DMS 273 treated with DMSO at 0.1 percent for 48 hours (cell line): ENCODE data around the gene GNG11.
"Not testable (repeated sequence)": the region's sequence is repeated elsewhere in the genome, so short reads cannot be mapped to it uniquely, and the experiment has no call there.

Experiments used
- DNase-seq: peaks from one replicate; lab custom pipeline; 2025; lab: John Stamatoyannopoulos, UW

GNG11 gene

DNA sequence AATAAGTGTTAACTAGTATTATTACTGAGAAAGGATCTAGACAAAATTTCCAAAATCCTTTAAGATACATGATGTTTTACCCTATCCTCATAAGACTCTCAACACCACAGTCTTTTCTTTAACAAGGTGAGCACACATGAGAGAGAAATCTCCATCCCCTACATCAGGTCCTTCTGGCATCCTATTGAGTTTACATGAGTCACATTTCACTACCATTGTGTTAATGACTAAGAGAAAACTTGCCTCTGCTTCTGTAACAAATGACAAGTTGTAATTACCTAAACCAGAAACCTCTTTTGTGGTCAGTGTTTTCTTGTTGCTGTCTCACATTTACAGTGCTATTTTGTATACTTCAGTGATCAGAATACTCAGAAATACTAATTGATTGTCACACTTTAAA, 9.9 kb upstream of the GNG11 start:
- not testable (repeated sequence) for DNase-seq

DNA sequence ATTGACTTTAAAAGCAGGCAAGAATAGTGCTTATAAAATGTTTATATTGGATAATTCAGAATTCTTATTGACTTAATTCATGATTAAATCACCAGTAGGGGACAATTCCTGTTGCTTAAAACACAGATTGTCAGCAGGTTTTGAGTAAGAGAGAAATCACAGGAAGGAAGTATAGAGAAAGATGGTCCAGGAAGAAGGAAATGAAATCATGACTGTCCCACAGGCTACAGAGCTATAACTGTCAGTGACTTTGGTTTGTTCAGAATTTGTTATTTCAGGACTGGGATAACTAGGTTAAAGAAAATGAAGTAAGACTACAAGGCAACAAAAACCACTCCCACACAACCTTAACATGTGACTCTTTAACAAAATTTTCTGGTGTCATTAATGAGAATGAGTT, 8.3 kb upstream of the GNG11 start:
- no peak for DNase-seq

DNA sequence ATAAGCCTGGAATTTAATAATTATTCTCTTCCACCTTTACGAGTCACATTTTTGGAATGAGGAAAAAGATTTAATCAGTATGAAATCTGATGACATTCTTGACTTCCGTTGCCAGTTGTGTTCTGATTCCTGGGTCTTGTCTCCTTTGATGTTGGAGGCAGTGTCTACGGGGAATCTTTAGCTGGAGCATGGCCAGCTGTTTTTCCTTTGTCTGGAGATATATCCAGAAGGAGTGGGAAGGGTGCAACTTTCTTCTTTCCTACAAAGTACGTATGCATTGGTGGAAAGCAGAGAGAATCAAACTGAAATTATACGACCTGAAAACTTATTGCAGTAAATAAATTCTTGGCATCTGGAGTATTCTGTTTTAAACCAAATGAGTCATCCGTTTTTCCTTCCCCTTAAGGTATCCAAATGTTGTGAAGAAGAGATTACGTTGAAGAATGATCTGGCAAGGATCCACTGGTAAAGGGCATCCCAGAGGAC, 6.9 kb upstream of the GNG11 start:
- DNase-seq: no peak

DNA sequence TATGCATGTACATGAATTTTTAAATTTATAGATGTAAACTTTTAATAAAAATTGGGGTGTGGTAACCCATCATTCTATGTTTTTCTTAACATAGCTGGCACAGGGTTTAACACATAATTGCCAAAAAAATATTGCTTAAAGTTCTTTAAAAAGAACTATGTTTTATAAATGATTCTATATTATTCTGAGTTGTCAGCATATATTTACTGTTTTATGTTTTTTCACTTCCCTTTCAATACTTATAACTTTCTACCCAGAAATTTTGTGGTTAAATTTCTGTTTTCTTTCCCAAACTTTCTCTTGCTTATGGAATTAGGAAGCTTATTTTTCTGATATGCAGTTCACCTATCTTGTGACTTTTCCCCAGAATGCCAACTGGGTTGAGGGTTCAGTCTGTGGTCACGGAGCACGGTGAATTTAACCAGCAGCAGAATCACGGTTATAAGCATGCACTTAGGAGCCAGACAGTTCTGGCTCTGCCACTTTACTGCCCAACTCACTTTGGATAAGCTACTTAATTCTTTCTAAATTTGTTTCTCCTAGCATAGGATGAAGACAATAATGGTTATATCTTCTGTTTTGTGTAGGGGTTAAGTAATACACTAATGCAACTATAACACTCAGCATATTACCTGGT, 6.2 kb upstream of the GNG11 start:
- DNase-seq: not testable (repeated sequence)

DNA sequence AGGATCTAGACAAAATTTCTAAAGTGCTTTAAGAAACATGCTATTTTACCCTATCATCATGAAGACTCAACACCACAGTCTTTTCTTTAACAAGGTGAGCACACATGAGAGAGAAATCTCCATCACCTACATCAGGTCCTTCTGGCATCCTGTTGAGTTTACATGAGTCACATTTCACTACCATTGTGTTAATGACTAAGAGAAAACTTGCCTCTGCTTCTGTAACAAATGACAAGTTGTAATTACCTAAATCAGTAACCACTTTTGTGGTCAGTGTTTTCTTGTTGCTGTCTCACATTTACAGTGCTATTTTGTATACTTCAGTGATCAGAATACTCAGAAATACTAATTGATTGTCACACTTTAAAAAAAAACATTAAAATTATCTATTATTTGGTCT, 5.6 kb upstream of the GNG11 start:
- not testable (repeated sequence) for DNase-seq

DNA sequence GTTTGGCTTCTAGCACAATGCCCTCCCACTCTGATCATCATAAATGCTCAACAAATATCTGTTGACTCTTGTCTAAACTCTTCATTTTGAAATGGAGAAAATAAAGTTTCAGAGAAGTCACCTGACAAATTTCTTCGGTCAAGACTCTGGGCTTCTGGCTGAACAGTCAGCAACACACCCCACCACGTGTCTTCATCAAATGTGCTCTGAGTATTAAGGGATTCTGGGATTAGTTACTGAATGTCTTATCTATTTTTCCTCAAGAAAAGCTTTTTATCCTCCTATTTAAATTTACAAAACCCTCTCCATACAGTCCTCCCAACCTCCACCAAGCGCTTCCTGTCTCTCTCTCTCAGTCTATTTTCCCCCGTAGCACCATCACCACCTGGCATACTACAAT, 5.2 kb upstream of the GNG11 start:
- not testable (repeated sequence) for DNase-seq

DNA sequence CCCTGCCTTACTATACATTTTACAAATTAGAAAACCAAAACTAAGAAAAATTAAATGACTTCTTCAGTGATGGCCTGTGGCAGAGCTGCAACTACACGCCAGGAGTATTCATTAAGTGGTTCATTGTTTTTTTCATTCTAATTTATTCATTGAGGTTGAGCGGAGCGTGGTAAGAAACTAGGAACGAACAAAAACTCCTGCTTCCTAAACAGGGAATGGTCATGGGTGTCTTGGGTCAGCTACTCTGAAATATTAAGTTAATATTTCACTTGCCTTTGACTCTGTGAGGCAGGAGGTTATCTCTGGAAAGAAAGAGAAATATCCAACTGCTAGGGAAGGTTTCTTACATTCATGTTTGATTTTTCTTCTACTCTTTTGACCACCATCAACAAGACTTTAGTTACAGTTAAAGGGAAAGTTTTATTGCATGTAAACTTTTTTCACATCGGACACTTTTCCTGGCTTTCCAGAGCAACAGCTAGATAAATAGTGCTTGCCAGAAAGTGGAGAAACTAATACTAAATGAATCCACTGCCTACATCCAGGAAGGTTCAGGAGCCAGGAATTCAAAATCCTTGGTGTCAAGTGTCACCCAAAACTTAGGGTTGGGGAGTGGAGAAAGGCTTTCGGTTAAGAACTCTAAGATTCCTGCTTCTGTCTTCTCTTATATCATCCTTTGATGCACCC, 896 bp upstream of the GNG11 start:
- DNase-seq: no peak

DNA sequence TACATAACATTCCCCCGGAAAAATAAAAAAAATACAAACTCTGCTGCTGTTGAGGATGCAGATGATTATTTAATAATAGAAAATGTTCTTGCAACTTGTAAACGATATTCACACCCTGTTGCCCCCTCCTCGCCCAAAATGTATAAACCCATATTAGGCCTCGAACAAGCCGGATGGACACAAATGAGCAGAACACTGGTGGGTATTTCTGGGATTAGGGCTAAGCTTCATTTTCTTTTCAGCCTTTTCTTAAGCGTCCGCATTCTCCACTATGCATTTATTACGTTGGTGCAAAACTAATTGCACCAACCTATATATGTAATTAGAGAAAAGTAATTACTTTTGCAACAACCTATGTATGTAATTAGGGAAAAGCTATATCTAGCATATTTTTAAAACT, 349 bp upstream of the GNG11 start:
- no peak for DNase-seq

DNA sequence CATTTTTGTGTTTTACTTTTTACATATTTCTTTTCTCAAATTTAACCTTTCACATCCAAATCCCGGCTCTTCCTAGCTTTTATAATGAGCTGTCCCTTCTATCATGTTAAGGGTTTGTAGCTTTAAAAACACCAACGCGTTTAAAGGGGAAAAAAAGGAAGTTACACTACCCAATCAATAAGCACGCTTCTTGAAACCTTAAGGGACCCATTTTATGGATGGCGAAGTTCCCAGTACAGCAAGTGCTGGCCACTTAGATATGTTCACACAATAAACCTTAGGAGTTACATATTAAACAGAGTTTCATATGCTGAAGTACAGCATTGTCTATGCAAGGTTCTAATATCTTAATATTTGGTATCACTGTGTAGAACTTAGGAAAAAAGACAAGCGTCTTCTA, 1.8 kb downstream of the GNG11 start:
- DNase-seq: no peak

DNA sequence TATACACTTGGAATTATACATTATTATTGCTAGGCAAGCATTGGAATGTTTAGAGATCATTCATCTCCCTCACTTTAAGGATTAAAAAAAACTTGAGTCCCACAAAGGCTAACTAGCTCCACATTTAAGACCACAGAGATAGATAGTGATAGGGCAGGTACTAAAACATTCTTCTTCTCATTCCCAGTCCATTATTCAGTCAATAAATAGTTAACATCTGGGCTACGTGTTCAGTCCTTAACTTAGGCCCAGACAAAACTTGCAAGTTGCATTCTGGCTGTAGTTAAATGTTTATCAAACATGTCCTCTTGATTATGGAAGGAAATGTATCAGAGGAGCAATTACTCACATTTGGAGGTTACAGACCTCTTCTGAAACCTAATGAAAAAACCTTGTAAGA, 2.4 kb downstream of the GNG11 start:
- DNase-seq: no peak

DNA sequence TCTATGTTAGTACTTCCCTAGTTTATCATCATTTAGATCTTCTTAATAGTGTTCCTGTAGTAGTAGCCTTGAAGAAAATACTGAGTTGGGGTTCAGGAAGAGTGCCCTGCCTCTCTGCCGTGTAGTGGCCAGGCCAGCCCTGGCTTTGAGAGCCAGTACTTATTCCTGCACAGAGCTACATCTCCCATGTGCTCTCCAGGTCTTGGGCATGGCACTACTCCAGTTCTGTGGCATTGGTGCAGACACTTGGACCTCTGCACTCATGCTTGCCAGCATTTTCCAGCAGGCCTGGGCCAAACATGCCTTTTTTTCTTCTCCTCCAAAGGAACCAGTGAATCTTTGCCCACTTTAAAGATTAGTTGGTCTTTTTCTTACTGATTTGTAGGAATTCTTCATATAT, 5.3 kb downstream of the GNG11 start:
- no peak for DNase-seq

DNA sequence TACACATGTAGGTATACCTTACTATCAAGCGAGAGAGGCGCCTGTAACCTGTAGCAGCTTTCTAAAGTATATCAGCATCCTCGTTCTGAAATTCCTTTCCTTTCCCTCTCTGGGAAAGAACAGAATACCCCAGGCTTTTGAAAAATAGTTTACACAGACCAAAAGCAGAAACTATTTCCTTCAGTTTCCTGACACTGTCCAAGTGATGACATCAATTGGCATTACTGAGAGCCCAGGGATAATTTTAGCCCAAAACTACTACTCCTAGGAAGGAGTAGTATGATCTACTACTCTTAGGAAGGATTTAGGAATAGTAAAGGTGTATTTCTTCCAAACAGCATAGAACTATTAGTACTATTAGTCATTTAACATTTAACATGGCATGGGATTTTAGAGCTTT, 6.0 kb downstream of the GNG11 start:
- DNase-seq: no peak

DNA sequence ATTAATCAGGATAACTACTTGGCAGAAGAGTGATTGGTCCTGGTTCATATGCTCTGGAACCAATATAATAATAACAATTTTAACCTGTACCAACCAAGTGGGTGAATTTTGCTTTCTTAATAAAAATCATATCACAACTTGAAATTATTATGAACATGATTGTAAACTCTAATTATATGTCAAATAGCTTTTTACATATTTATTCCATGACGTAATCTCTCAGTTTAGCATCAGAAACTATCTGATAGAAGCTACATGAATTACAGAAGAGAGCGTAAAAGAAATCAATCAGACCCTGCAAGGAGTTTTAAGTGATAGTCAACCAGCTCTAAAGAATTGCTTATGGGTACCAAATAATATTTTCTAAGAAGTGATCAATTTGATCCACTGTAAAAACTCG, 10.1 kb downstream of the GNG11 start:
- no peak for DNase-seq

DNA sequence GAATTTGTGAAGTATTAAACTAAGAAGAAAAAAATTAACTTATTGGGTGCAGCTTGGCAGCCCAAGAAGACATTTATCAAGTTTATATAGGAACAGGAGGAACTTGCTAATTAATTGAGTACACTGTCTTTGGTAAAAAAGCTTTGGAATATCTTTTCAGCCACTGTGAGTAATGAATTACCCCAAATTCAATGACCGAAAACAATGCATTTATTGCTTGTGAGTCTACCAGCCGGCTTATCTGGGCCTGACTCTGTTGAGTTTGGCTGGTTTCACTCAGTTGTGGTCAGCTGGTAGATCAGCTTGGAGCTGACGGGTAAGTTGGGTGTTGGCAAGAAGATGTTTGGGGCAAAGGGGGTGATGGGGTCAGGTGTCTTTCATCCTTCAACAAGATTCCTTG, 11.6 kb downstream of the GNG11 start:
- DNase-seq: no peak

DNA sequence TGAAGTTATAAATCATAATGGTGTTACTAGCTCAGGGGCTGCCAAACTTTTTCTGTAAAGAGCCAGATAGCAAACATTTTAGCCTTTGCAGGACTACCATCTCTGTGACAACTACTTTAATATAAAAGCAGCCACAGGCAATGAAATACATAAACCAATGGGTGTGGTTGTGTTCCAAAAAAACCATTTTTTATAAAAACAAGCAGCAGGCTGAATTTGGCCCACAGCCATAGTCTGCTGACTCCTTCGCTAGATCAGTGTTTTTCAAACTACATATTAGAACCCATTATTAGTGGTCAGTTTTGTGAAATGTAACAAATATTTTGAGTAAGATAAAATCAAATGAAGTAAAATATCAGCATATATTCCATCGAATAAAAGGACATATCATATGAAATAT, 13.6 kb downstream of the GNG11 start:
- no peak for DNase-seq

DNA sequence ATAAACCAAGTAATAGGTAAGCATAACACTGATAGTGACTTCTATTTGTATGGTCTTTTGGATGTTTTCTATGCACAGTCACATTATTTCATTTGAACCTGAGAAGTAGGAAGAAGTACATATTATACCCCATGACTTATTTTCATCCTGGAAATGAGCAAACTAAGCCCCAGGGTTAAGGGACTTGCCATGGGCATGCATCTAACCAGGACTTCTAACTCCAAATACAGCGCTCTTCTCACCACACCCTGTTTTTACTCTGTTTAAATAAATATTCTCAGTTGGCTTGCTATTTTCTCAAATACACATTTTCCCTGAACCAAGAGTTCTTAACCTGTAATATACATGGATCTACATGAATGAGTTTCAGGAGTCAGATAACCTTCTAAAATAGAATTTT, 16.3 kb downstream of the GNG11 start:
- DNase-seq: no peak

DNA sequence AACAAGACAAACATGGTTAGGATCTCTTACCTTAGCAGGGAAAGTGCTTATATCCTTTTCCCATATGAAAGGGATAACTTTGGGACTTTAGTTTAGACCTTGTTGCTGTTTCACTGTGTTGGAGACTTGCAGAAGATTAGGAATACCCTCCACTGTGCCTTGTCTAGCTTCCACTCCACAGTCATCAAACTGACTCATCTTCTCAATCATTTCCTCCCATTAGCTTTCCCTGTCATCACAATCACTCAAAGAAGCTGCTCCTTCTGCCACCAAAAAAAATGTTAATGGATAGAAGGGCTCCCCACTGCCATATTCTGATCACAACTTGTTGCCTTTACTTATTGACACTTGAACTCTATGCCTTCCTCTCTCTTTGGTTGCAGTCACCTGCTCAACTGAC, 16.8 kb downstream of the GNG11 start:
- no peak for DNase-seq

DNA sequence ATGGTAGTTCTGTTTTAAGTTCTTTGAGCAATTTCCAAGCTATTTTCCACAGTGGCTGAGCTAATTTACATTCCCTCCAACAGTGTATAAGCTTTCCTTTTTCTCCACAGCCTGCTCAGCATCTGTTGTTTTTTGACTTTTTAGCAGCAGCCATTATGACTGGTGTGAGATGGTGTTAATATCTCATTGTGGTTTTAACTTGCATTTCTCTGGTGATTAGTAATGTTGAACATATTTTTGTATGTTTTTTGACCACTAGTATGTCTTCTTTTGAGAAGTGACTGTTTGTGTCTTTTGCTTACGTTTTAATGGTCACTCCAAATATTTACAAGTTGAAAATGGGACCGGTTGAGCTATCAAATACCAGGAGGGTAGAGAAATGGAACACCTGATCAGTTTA, 20.4 kb downstream of the GNG11 start:
- no peak for DNase-seq

DNA sequence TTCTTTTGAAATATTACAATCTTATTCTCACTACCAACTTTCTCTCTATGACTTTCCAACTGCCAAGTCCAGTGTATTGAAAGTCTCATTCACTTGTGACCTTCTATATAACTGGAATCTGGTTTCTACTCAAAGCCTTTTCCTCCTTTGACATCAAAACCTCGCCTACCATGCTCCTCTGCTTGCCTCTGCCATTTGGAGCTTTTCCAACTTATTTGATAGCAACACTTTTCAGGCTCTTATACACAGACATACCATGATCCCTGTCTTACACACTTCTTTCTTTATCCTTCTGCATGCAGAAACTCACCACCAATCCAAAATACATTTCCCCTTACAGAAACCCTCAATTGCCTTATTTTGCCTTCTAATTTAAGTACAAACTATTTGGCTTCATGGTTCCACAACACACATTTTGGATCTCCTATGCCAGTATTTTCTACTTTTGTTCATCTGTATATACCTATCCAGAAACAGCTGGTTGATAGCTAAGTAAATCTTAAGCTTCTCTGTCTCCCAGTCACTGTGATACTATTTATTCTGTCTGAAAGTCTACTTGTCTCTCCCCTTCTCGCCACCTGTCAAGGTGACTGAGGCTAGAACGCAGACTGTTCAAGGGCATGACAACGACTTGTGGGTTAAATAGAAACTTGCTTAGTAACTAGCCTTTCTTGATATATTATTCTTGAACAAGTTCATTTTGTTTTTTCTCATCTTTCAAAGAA, 22.4 kb downstream of the GNG11 start:
- DNase-seq: no peak

DNA sequence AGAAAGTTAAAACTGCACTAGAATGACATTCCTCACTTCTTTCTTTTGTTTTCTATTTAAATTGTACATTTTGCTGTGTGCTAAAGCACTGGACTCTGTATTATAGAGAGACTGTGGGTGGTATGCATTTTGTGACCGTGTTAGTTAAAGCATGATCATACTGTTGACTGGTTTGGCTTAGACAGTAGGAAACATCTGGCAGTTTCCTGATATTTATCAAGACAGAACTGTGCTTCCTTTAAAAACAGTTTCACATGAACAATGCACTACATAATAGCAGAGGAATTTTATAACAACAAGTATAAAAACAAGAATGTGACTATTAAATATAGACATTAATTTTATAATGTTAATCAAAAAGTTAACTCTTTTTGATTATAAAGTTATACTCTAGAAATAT, 23.1 kb downstream of the GNG11 start:
- no peak for DNase-seq

DNA sequence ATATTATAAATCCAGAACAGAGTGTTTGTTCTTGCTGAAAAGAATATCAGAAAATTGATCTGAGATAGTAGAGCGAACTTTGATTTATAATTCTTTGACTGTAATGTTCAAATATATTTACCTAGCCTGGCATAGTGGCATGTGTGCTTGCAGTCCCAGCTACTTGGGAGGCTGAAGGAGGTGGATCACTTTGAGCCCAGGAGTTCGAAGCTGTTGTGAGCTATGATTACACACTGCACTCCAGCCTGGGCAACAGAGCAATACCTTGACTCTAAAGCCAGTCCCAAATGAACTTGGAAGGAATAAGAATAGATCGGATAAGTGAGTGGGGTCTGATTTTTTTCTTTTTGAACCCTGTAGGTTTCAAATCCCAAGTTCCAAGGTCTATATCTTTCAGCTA, 23.5 kb downstream of the GNG11 start:
- DNase-seq: no peak

DNA sequence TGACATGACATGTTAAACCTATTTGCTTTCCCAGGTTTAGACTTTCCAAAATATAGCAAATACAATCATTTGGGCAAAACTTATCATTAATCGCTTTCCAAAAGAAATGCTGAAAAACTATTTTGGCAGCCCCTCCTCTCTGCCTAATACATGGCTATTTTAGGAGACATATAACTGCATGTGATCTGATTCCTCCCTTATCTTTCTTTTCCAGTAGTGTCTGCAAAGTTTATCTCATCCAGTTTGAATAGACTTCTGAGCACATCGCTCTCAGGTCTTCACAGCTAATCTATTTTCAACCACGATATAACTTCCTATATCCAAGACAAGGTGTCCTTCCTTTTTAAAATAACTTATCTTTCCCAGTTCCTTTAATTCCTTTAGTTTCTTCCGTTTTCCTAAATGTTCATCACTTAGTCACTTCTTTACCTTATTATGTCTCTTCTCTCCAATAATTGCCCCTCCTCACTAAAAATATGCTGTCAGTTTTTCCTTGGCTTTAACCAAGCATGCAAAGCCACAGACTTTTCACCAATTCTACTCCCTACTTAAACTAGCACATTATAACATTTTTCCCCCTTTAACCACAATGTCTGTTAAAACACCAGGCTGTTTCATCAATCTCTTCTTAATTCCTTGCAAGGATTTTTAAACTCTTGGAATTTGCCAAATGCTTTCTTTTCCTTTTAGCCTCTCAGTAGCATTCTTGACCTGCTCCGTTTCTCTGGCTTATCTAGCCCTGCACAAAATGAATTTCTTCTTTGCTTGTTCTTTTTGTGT, 24.4 kb downstream of the GNG11 start:
- DNase-seq: no peak

DNA sequence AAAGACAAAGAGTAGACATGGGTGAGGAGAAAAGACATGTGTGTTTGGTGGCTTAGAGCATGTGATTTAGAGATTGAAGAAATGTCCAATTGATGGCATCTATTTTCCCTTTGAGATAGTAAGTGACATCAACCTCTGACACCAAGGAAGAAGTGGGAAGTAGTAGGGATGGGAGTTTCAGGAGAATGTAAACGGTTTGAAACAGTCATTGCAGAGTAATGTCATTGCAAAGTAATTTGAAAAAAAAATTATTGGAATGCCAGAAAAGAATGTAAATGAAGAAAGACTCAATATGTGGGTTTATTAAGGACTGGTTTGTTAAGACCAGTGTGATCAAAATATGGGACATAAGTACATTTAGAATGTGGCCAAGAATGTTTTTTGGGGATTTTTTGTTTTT, 26.6 kb downstream of the GNG11 start:
- DNase-seq: no peak
